DND-41 (cell line): Measurements from ENCODE around the gene INTS1.
A peak's percentile ranks its signal among the peaks of the same experiment; 100 is the strongest.

Source experiments
- ATAC-seq: fragments of 200-7000 bp; cut with Tn5 transposase; 3 replicates; pipeline ENCODE4 v1.9.1; 2021; ENCODE audit warnings: low read depth; ENCODE audit not compliant: insufficient read depth
- DNase-seq: peaks from one replicate; pipeline ENCODE4 v3.0.0-alpha.2; 2020
- H2AFZ ChIP-seq: 2 replicates; pipeline ENCODE4 v1.6.0; 2012; ENCODE audit warnings: low read depth, low read length
- H3K27ac ChIP-seq: 2 replicates; pipeline ENCODE4 v1.5.1; 2012; ENCODE audit warnings: low read length, inconsistent platforms
- H3K27me3 ChIP-seq: fragments of 200-600 bp; sonication (generic); 2 replicates; pipeline ENCODE4 v1.6.0; 2012; ENCODE audit warnings: low read length, mild to moderate bottlenecking, inconsistent platforms; ENCODE audit not compliant: insufficient read depth, poor library complexity
- H3K36me3 ChIP-seq: 2 replicates; pipeline ENCODE4 v1.5.1; 2012; ENCODE audit warnings: low read length, inconsistent platforms; ENCODE audit not compliant: insufficient read depth
- H3K4me1 ChIP-seq: 2 replicates; pipeline ENCODE4 v1.5.1; 2012; ENCODE audit warnings: mild to moderate bottlenecking, low read length; ENCODE audit not compliant: insufficient read depth
- H3K4me2 ChIP-seq: 2 replicates; pipeline ENCODE4 v1.6.0; 2012; ENCODE audit warnings: mild to moderate bottlenecking, moderate library complexity, low read length, inconsistent platforms; ENCODE audit not compliant: insufficient read depth
- H3K4me3 ChIP-seq, 2 experiments: fragments of 200-600 bp in 1 of 2; shearing (Covaris generic) in 1 of 2; 2 replicates each; pipeline ENCODE4 v1.5.1; 2012 to 2016; ENCODE audit warnings: inconsistent platforms in 2 of 2, low read length in 2 of 2, mild to moderate bottlenecking in 2 of 2, low read depth in 1 of 2, moderate library complexity in 1 of 2
- H3K79me2 ChIP-seq: 2 replicates; pipeline ENCODE4 v1.6.0; 2012; ENCODE audit warnings: low read length, inconsistent platforms; ENCODE audit not compliant: insufficient read depth
- H3K9ac ChIP-seq: 2 replicates; pipeline ENCODE4 v1.6.0; 2012; ENCODE audit warnings: low read depth, mild to moderate bottlenecking, inconsistent platforms, low read length, moderate library complexity
- H3K9me3 ChIP-seq: 2 replicates; pipeline ENCODE4 v1.5.1; 2012; ENCODE audit warnings: low read length, moderate library complexity, mild to moderate bottlenecking, inconsistent platforms; ENCODE audit not compliant: insufficient read depth, severe bottlenecking
- H4K20me1 ChIP-seq: 2 replicates; pipeline ENCODE4 v1.6.0; 2012; ENCODE audit warnings: low read length; ENCODE audit not compliant: insufficient read depth
- CTCF ChIP-seq: IDR thresholded peaks from 2 replicates; pipeline ENCODE4 v1.5.1; 2012; ENCODE audit warnings: borderline replicate concordance, low read length, moderate library complexity, mild to moderate bottlenecking; ENCODE audit not compliant: poor library complexity, severe bottlenecking; ENCODE audit errors: extremely low read depth
- EZH2 ChIP-seq: IDR thresholded peaks from 3 replicates; pipeline ENCODE4 v1.6.1; 2012; ENCODE audit warnings: borderline replicate concordance, low read depth, mild to moderate bottlenecking, moderate library complexity, low read length, inconsistent platforms; ENCODE audit not compliant: severe bottlenecking

Gene INTS1

GRCh38 chr7:1434165-1434718 is 69.9 kb downstream of the INTS1 start:
- H3K9me3 ChIP-seq = no peaks in the 10 kb centered on the region
- no peak overlapping the region for H3K4me3 ChIP-seq
- ATAC-seq = no peak

DNA sequence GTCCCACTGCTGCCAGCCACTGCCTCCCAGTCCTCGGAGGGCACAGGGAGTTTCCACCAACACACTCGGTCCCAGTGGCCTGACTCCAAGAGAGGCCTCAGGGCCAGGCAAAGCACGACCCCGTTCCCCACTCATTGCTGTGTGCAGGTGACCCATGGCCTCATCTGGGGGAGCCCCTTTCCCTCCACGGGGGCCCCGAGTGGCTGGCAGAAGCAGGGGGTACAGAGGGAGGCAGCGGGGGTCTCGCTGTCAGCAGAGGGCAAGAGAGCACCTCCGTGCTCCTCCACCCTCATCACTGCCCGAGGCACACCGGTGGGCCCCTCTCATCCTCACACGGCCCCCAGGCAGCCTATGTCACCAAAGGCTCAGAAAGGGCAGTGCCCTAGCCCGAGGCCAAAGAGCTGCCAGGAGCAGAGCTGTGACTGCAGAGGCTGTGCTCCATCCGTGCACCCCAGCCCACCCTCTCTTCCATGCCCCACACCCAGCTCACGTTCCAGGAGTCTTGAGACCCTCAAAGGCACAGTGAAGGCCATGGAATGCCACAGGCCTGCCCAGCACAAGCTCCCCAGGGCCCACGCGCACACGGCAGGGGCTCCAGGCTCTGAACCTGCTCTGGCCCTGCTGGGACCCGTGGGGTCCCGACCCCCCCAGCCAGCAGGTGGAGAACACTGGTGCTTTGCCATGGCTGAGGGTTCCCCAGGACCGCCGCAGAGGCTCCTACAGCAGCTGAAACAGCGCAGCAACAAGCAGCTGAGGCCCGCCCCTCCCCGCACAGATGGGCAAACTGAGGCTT is 70.9 kb downstream of the INTS1 start:
- no peak overlapping the region for H3K4me3 ChIP-seq
- H4K20me1 ChIP-seq = peaks cover 8% of the 10 kb centered on the region
- H3K9me3 ChIP-seq = no peaks in the 10 kb centered on the region
- TF ChIP-seq CTCF (no peak), EZH2 (no peak)
- H3K4me1 ChIP-seq = no peaks in the 10 kb centered on the region
- H3K9ac ChIP-seq = no peak overlapping the region
- no peak for DNase-seq
- no peaks in the 10 kb centered on the region for H3K79me2 ChIP-seq
- H2AFZ ChIP-seq = no peak overlapping the region
- H3K4me2 ChIP-seq = no peak overlapping the region
- no peak for ATAC-seq
- H3K36me3 ChIP-seq = no peaks in the 10 kb centered on the region
- H3K27ac ChIP-seq = no peak overlapping the region
- H3K27me3 ChIP-seq = no peaks in the 10 kb centered on the region

More at GRCh38 chr7:1434165-1434718, 69.9 kb downstream of the INTS1 start:
- H2AFZ ChIP-seq = no peak overlapping the region
- H4K20me1 ChIP-seq = peaks cover 8% of the 10 kb centered on the region
- H3K79me2 ChIP-seq = no peaks in the 10 kb centered on the region
- H3K9ac ChIP-seq = no peak overlapping the region
- H3K27me3 ChIP-seq = no peaks in the 10 kb centered on the region
- no peak overlapping the region for H3K27ac ChIP-seq
- H3K4me1 ChIP-seq = no peaks in the 10 kb centered on the region
- no peaks in the 10 kb centered on the region for H3K36me3 ChIP-seq
- no peak overlapping the region for H3K4me2 ChIP-seq
- no peak for TF ChIP-seq EZH2
- TF ChIP-seq CTCF = no peak
- no peak for DNase-seq

DNA sequence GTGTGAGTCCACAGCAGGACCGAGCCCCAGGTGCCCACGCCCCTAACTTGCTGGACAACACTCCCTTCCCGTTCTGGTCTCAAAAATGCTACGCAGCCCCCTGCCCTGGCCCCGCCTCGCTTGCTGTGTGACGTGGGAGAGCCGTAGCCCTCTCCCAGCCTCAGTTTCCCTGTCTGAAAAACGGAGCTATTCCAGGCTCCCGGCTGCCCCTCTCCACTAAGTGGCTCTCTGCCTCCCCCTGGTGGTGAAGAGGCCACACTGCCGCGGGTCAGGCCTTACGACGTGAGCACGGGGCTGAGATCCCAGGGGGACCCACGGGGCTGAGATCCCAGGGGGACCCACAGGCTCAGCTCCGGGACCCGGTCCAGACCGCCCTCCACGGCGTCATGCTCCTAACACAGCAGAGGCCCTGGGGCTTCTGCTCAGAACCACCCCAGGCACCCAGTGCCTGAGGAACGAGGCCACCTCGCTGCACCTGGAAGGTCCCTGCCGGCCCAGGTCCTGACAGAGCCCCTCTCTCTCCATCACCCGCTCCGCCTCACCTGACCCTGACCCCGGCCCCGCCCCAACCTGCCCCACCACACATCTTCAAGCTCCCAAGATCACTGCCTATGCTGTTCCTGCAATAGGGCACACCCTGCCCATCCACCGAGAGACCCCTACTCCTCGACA is 71.6 kb downstream of the INTS1 start:
- Histone ChIP-seq H3K4me3 (no peak overlapping the region), H3K79me2 (no peaks in the 10 kb centered on the region), H3K9me3 (no peaks in the 10 kb centered on the region), H4K20me1 (peaks cover 8% of the 10 kb centered on the region), H3K36me3 (no peaks in the 10 kb centered on the region), H3K27me3 (no peaks in the 10 kb centered on the region), H3K4me1 (no peaks in the 10 kb centered on the region), H3K27ac (no peak overlapping the region), H3K4me2 (0 out of 2 replicates have a peak overlapping the region, but pooled peaks have one; percentile 1), H2AFZ (no peak overlapping the region), H3K9ac (no peak overlapping the region)
- TF ChIP-seq CTCF (peak; percentile 99), EZH2 (no peak)
- ATAC-seq (peak; percentile 86), DNase-seq (peak; percentile 74)
